Skeletal muscle tissue (tissue), 4 donors: Measurements from ENCODE around the gene KIF25. TPM values are rescaled to one million over a fixed set of nuclear protein-coding genes. Genes with fewer than 3 reads are reported as not detected.

ENCODE experiments used
- H3K27ac ChIP-seq: one replicate; pipeline ENCODE4 v1.7.0; 2013; ENCODE audit warnings: mild to moderate bottlenecking, low read depth, low read length, inconsistent platforms
- H3K27me3 ChIP-seq, 3 donors: one replicate each; pipeline ENCODE4 v1.7.0; 2013; ENCODE audit warnings: low read length in 3 of 3; ENCODE audit not compliant: control insufficient read depth in 3 of 3, insufficient read depth in 3 of 3
- H3K36me3 ChIP-seq, 3 donors: one replicate each; pipeline ENCODE4 v1.7.0; 2013; ENCODE audit warnings: low read length in 3 of 3; ENCODE audit not compliant: control insufficient read depth in 3 of 3, insufficient read depth in 3 of 3
- H3K4me1 ChIP-seq, 3 donors: one replicate each; pipeline ENCODE4 v1.7.0; 2013; ENCODE audit warnings: low read length in 3 of 3, mild to moderate bottlenecking in 3 of 3; ENCODE audit not compliant: control insufficient read depth in 3 of 3, insufficient read depth in 3 of 3
- H3K4me3 ChIP-seq, 3 donors: one replicate each; pipeline ENCODE4 v1.7.0; 2013; ENCODE audit warnings: low read length in 3 of 3
- H3K9ac ChIP-seq, 3 donors: one replicate each; pipeline ENCODE4 v1.7.0; 2013; ENCODE audit warnings: low read length in 3 of 3, mild to moderate bottlenecking in 3 of 3, moderate library complexity in 2 of 3, low read depth in 1 of 3
- H3K9me3 ChIP-seq, 3 donors: one replicate each; pipeline ENCODE4 v1.7.0; 2013; ENCODE audit warnings: low read length in 3 of 3; ENCODE audit not compliant: control insufficient read depth in 3 of 3
- total RNA-seq: library from RNA; depleted of rRNA; stranded (reverse); fragments of >200 nt; gene quantifications from one replicate; pipeline ENCODE4 v1.2.3, GENCODE V29; 2014
- donor health status: Osteomylitis.

Gene KIF25
- total RNA-seq, 1 donor from 2014 or later = not detected

- Histone ChIP-seq H3K9ac (no peak overlapping the region), H3K27me3 (peaks cover 2 to 18% (median 14%) of the 10 kb centered on the region in 3 donors), H3K4me3 (no peak overlapping the region), H3K27ac (peak overlapping the region; percentile 80), H3K36me3 (no peaks in the 10 kb centered on the region), H3K9me3 (no peaks in the 10 kb centered on the region), H3K4me1 (peaks cover 21 to 36% (median 33%) of the 10 kb centered on the region in 3 donors)
These were observed 34.7 kb downstream of the KIF25 start for GRCh38 chr6:168032005-168032760.

DNA sequence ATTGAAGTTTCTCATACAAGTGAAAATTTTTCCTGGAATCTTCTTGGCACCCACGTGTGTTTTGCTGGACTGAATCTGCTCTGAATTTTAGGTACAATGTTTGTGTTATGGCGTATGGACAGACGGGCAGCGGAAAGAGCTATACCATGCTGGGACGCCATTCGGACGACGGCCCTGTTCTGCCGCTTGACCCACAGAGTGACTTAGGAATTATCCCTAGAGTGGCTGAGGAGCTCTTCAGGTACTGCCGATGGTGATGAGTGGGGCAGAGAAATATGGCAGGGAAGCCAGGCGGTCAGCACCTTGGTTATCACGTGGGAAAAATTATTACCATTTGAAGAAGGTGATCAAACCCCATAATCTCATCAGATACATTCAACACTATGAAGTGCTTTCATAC, 36.3 kb downstream of the KIF25 start:
- Histone ChIP-seq H3K27me3 (peaks cover 2 to 30% (median 14%) of the 10 kb centered on the region in 3 donors), H3K4me3 (no peak overlapping the region), H3K4me1 (peaks cover 21 to 38% (median 33%) of the 10 kb centered on the region in 3 donors), H3K27ac (no peak overlapping the region), H3K9me3 (no peaks in the 10 kb centered on the region), H3K9ac (no peak overlapping the region), H3K36me3 (no peaks in the 10 kb centered on the region)

DNA sequence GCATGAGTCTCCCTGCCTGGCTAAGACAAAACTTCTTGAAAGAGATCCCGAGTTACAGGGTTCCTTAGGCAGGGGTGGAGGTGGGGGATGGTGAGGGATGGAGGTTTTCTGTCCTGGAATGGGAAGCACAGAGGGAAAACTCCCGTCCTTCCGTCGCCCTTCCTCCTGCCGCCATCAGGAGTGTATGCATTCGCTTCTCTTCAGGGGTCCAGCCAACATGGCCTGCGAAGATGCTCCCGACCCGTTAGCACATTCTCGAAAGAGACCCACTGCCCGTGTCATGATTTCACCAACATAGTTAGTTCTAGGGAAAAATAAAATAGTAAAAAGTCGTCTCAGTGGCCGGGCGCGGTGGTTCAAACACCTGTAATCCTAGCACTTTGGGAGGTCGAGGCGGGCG, 37.1 kb downstream of the KIF25 start:
- H3K4me3 ChIP-seq = no peak overlapping the region
- H3K9me3 ChIP-seq = peaks cover 0 to 2% (median under 1%) of the 10 kb centered on the region in 3 donors
- peaks cover 21 to 38% (median 33%) of the 10 kb centered on the region in 3 donors for H3K4me1 ChIP-seq
- H3K36me3 ChIP-seq = no peaks in the 10 kb centered on the region
- peaks cover 0 to 30% (median 14%) of the 10 kb centered on the region in 3 donors for H3K27me3 ChIP-seq
- H3K9ac ChIP-seq = no peak overlapping the region
- H3K27ac ChIP-seq = peak overlapping the region; percentile 72

- Histone ChIP-seq H3K9me3 (peaks cover 4 to 6% (median 5%) of the 10 kb centered on the region in 3 donors), H3K9ac (peak overlapping the region; percentile 55 to 75 (median 65)), H3K4me3 (peak overlapping the region; percentile 44 to 70 (median 66)), H3K36me3 (no peaks in the 10 kb centered on the region), H3K27me3 (peaks cover 0 to 30% (median 14%) of the 10 kb centered on the region in 3 donors), H3K27ac (peak overlapping the region; percentile 77), H3K4me1 (peaks cover 21 to 35% (median 33%) of the 10 kb centered on the region in 3 donors)
These were observed 37.7 kb downstream of the KIF25 start for GRCh38 chr6:168035098-168035660.

GRCh38 chr6:168035661-168036545, 38.4 kb downstream of the KIF25 start:
- Histone ChIP-seq H3K4me1 (peaks cover 21 to 32% (median 30%) of the 10 kb centered on the region in 3 donors), H3K36me3 (no peaks in the 10 kb centered on the region), H3K9me3 (peaks cover 5 to 8% (median 6%) of the 10 kb centered on the region in 3 donors), H3K27ac (peak overlapping the region; percentile 77), H3K9ac (peak overlapping the region; percentile 55 to 75 (median 65)), H3K27me3 (peaks cover 0 to 30% (median 14%) of the 10 kb centered on the region in 3 donors), H3K4me3 (peak overlapping the region; percentile 44 to 70 (median 66))

DNA sequence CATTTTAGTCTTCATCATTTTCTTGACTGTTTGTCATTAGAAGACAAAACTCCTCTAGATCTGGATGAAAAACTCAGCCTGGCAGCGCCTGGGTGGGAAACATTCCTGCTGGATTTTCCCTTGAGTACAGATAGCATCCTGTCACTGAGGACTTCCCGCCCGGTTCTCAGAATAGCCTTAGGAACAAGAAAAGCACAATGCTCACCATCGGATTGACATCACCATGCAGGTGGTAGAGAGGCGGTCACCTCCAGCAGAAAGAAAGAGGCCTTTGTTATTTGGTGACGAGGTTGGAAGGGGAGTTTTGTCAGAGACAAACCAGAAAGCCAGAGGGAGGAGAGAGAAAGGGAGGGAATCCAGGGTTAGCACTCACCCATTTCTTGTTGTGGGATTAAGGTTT, 39.8 kb downstream of the KIF25 start:
- Histone ChIP-seq H3K9me3 (peaks cover 5 to 11% (median 6%) of the 10 kb centered on the region in 3 donors), H3K9ac (no peak overlapping the region), H3K4me3 (no peak overlapping the region), H3K27me3 (peaks cover 0 to 30% (median 14%) of the 10 kb centered on the region in 3 donors), H3K4me1 (peaks cover 15 to 31% (median 19%) of the 10 kb centered on the region in 3 donors), H3K27ac (peak overlapping the region; percentile 42), H3K36me3 (no peaks in the 10 kb centered on the region)

DNA sequence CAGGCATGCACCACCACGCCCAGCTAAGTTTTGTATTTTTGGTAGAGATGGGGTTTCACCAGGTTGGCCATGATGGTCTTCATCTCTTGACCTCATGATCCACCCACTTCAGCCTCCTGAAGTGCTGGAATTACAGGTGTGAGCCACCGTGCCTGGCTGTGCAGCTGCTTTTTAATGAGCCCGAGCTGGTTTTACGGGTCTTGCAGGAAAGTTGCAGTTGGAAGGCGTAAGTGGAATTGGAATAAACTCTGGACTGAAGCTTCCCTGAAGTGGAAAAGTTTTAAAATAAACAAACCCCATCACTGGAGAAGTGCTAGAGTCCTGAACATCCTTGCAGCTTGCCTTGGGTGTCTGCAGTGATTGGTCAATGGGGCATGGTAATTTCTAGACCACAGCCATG, 40.4 kb downstream of the KIF25 start:
- Histone ChIP-seq H3K4me3 (no peak overlapping the region), H3K27ac (peak overlapping the region; percentile 42), H3K27me3 (peaks cover 3 to 30% (median 14%) of the 10 kb centered on the region in 3 donors), H3K9me3 (peaks cover 5 to 11% (median 6%) of the 10 kb centered on the region in 3 donors), H3K4me1 (peaks cover 14 to 27% (median 15%) of the 10 kb centered on the region in 3 donors), H3K9ac (no peak overlapping the region), H3K36me3 (no peaks in the 10 kb centered on the region)

DNA sequence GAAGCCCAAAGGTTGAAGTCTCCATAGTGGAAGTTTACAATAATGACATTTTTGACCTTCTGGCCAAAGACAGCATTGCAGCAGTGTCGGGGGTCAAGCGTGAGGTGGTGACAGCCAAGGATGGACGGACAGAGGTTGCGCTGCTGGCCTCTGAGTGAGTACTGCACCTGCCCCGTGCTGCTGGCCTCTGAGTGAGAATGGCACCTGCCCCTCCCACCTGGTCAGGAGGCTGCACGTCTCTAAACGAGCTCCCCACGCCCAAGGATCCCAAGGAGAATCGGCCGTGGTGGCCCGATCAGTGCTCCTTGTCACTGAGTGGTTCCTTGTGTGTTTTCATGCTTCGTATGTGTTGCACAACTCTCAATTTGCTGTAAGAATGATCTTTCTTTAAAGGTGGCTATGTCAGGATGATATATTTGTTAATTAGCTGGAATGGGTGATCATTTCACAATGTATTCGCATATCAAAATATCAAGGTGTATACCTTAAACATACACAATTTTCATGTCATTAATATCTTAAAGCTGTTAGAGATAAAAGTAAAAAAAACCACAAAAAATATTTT, 41.2 kb downstream of the KIF25 start:
- Histone ChIP-seq H3K9me3 (peaks cover 5 to 11% (median 6%) of the 10 kb centered on the region in 3 donors), H3K27ac (peak overlapping the region; percentile 42), H3K4me3 (no peak overlapping the region), H3K9ac (no peak overlapping the region), H3K36me3 (no peaks in the 10 kb centered on the region), H3K4me1 (peaks cover 11 to 24% (median 15%) of the 10 kb centered on the region in 3 donors), H3K27me3 (peaks cover 3 to 30% (median 14%) of the 10 kb centered on the region in 3 donors)

GRCh38 chr6:168039301-168039700, 41.8 kb downstream of the KIF25 start:
- peaks cover 3 to 30% (median 14%) of the 10 kb centered on the region in 3 donors for H3K27me3 ChIP-seq
- no peak overlapping the region for H3K9ac ChIP-seq
- peaks cover 11 to 24% (median 15%) of the 10 kb centered on the region in 3 donors for H3K4me1 ChIP-seq
- no peaks in the 10 kb centered on the region for H3K36me3 ChIP-seq
- no peak overlapping the region for H3K4me3 ChIP-seq
- no peak overlapping the region for H3K27ac ChIP-seq
- H3K9me3 ChIP-seq = peaks cover 5 to 11% (median 6%) of the 10 kb centered on the region in 3 donors
